Measurements from ENCODE around the gene RABGAP1L. TPM values are rescaled to one million over a fixed set of nuclear protein-coding genes. Genes with fewer than 3 reads are reported as not detected.

The RABGAP1L gene
- total RNA-seq, 4 donors from 2014 or later: 42.4 to 74.5 (median 49.1) TPM

DNA sequence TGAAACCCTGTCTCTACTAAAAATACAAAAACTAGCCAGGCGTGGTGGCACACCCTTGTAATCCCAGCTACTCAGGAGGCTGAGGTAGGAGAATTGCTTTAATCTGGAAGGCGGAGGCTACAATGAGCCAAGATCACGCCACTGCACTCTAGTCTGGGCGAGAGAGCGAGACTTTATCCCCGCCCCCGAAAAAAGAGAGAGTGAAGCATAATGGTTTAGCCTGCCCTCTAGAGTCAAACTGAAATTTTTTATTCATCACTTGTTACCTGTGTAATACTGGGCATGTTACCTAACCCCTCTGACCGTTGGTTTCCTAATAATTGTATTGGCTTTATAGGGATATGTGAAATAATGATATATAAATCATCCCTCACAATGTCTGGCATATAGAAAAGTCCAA is 307.3 kb downstream of the RABGAP1L start:
- H3K4me3 ChIP-seq: no peak overlapping the region
- no peak for DNase-seq (ENCODE audit: low spot score in 2 of 2)
- no peaks in the 10 kb centered on the region for H3K27me3 ChIP-seq
- no peaks in the 10 kb centered on the region for H3K4me1 ChIP-seq
- no peaks in the 10 kb centered on the region for H3K9me3 ChIP-seq
- TF ChIP-seq, protein P1, sequence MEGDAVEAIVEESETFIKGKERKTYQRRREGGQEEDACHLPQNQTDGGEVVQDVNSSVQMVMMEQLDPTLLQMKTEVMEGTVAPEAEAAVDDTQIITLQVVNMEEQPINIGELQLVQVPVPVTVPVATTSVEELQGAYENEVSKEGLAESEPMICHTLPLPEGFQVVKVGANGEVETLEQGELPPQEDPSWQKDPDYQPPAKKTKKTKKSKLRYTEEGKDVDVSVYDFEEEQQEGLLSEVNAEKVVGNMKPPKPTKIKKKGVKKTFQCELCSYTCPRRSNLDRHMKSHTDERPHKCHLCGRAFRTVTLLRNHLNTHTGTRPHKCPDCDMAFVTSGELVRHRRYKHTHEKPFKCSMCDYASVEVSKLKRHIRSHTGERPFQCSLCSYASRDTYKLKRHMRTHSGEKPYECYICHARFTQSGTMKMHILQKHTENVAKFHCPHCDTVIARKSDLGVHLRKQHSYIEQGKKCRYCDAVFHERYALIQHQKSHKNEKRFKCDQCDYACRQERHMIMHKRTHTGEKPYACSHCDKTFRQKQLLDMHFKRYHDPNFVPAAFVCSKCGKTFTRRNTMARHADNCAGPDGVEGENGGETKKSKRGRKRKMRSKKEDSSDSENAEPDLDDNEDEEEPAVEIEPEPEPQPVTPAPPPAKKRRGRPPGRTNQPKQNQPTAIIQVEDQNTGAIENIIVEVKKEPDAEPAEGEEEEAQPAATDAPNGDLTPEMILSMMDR (IDR thresholded peaks at IDR 0.05): no peak
- TF ChIP-seq EP300 (IDR thresholded peaks at IDR 0.05): no peak
- no peak for TF ChIP-seq POLR2A (IDR thresholded peaks at IDR 0.05)
- 94 to 97% methylated on average over 8 of the region's 8 CpGs for WGBS, 2 donors
- no peak overlapping the region for H3K27ac ChIP-seq
- no peaks in the 10 kb centered on the region for H3K36me3 ChIP-seq

DNA sequence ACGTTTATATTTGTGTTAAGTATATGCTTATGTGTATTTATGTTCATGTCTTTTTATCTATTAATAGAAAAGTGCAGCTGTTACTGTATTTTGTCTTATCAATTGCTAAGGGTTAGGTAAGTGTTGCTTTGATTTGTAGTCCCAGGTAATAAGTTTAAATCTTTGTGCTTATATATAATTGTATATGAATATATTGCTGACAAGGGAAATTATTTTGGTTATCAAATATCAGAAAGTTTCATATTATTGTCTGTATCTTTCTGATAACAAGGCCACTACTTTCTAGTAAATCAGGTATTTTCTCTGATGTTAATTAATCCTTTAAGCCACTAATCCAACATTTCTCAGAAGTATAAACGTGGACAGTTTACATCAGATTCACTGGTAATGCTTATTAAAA is 309.7 kb downstream of the RABGAP1L start:
- Histone ChIP-seq H3K27ac (no peak overlapping the region), H3K27me3 (no peaks in the 10 kb centered on the region), H3K4me1 (no peaks in the 10 kb centered on the region), H3K4me3 (no peak overlapping the region), H3K36me3 (no peaks in the 10 kb centered on the region), H3K9me3 (no peaks in the 10 kb centered on the region)
- no peak for DNase-seq (ENCODE audit: low spot score in 2 of 2)
- no peak for TF ChIP-seq EP300 (IDR thresholded peaks at IDR 0.05)
- TF ChIP-seq, protein P1 (IDR thresholded peaks at IDR 0.05): no peak
- no peak for TF ChIP-seq POLR2A (IDR thresholded peaks at IDR 0.05)
- 76 to 81% methylated on average over 2 of the region's 2 CpGs for WGBS, 2 donors

DNA sequence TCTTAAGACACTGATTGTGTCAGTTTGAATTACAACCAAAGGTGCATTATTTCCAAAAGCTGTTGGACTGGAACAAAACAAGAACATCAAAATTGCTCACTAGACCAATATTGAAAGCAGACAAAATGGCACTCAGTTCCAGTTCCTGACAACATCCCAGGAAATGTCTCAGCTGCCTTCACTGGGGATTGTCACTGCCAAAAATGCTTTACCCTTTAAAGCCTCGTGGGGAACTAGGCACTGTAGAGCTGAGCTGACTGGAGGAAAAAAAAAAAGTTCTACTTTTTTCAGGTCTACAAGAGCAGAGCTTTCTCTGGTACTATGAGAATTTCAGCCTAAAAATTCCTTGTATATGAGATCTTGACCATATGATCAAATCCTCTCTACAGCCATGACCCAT is 310.4 kb downstream of the RABGAP1L start:
- H3K36me3 ChIP-seq: no peaks in the 10 kb centered on the region
- H3K4me1 ChIP-seq: no peaks in the 10 kb centered on the region
- H3K27ac ChIP-seq: no peak overlapping the region
- no peaks in the 10 kb centered on the region for H3K9me3 ChIP-seq
- no peak overlapping the region for H3K4me3 ChIP-seq
- TF ChIP-seq, protein P1 (IDR thresholded peaks at IDR 0.05): no peak
- TF ChIP-seq EP300 (IDR thresholded peaks at IDR 0.05) (no peak), POLR2A (IDR thresholded peaks at IDR 0.05) (no peak)
- H3K27me3 ChIP-seq: no peaks in the 10 kb centered on the region
- 19 to 29% methylated on average over 1 of the region's 1 CpG for WGBS, 2 donors
- DNase-seq (ENCODE audit: low spot score in 2 of 2): no peak

DNA sequence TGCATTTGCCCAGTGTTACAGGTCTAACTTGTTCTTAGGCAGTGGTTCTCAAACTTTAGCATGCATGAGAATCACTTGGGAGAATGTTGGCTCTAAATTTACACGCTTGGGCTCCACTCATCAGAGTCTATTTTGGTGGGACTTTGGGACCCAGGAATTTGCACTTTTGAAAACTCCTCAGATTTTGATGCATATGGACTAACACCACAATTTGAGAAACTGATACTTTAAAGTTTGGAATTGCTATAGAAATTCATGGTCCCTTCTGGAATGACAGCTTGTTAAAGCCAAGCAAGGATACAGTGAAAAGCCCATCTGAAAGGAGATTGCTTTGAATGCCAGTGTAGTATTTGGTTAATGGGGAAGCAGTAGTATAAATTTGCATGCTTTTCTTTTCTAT is 320.0 kb downstream of the RABGAP1L start:
- H3K27ac ChIP-seq: no peak overlapping the region
- no peak for DNase-seq (ENCODE audit: low spot score in 2 of 2)
- H3K36me3 ChIP-seq: no peaks in the 10 kb centered on the region
- WGBS, 2 donors: 91 to 96% methylated on average over 1 of the region's 1 CpG
- H3K27me3 ChIP-seq: no peaks in the 10 kb centered on the region
- TF ChIP-seq POLR2A (IDR thresholded peaks at IDR 0.05) (no peak), EP300 (IDR thresholded peaks at IDR 0.05) (no peak)
- TF ChIP-seq, protein P1 (IDR thresholded peaks at IDR 0.05): no peak
- no peaks in the 10 kb centered on the region for H3K4me1 ChIP-seq
- H3K4me3 ChIP-seq: no peak overlapping the region
- H3K9me3 ChIP-seq: no peaks in the 10 kb centered on the region

DNA sequence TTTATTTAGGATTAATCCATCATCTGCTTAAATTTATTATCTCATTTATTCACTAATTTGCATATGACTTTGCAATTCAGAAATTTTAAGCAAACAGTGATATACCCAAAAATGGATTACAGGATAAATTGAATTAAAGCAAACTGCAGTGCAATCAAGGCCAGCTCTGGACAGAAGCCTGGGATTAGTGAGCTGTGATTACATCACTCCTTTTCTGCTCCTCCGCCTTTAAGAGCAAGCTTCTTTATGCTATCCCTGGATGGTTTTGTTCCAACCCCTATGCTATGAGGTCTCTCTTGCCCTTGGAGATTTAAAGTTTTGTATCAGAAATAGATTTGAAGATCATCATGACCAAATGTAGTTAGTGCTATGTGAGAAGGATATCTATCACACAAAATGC is 321.0 kb downstream of the RABGAP1L start:
- no peaks in the 10 kb centered on the region for H3K4me1 ChIP-seq
- 70 to 85% methylated on average over 1 of the region's 1 CpG for WGBS, 2 donors
- H3K9me3 ChIP-seq: no peaks in the 10 kb centered on the region
- H3K27me3 ChIP-seq: no peaks in the 10 kb centered on the region
- H3K4me3 ChIP-seq: no peak overlapping the region
- no peak for DNase-seq (ENCODE audit: low spot score in 2 of 2)
- H3K27ac ChIP-seq: no peak overlapping the region
- H3K36me3 ChIP-seq: no peaks in the 10 kb centered on the region
- TF ChIP-seq, protein P1 (IDR thresholded peaks at IDR 0.05): no peak
- TF ChIP-seq POLR2A (IDR thresholded peaks at IDR 0.05) (no peak), EP300 (IDR thresholded peaks at IDR 0.05) (no peak)
